GM20000 (cell line): ENCODE data around the gene PLXNB3.

Source experiments
- DNase-seq: peaks from one replicate; pipeline ENCODE4 v3.0.0; 2012; ENCODE audit warnings: low spot score
- TF ChIP-seq, protein P1 (sequence below): IDR thresholded peaks from 2 replicates; pipeline ENCODE4 v1.5.1; 2012; ENCODE audit warnings: mild to moderate bottlenecking, control low read depth; ENCODE audit errors: extremely low read depth, missing control alignments

The PLXNB3 gene

DNA sequence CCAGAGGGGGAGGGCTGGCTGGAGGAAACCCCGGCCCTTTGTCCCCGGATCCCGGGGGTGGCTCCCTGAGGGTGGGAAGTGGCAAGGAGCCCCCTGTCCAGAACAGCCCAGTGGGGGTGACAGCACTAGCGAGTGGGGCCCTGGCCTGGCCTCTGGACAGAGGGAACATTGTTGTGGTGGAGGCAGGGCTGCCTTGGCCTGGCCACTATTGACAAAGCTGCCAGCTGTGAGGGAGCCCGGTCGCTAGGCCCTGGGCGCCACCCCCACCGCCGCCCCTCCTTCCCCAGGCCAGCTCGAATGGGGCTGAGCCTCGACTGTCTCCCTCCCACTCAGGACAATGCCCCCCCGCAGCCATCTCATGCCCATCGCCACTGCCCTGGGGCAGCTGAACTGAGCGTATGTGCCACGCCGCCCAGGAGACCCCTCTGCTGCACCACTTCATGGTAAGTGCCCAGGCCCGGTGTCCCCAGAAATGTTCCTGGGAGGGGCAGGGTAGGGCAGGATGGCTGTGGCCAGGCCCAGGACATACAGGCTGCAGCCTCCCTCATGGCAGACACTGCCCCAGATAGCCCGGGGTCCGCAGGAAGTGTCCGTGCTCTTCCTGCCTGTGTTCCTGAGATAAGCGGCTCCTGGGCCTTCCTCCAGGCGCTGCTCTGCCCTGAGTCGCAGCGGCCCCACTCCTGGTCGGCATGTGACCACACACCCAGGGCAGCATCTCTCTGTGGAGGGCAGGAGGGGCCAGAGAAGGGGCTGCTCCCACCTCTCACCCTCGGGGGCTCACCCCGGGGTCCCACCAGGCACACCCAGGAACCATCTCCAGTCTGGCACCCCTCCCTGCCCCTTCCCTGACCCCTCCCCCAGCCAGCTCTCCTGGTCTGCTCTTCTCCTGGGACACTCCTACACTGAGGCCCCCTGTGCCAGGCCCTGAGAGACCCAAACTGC, 1.4 kb downstream of the PLXNB3 start:
- no peak for DNase-seq

DNA sequence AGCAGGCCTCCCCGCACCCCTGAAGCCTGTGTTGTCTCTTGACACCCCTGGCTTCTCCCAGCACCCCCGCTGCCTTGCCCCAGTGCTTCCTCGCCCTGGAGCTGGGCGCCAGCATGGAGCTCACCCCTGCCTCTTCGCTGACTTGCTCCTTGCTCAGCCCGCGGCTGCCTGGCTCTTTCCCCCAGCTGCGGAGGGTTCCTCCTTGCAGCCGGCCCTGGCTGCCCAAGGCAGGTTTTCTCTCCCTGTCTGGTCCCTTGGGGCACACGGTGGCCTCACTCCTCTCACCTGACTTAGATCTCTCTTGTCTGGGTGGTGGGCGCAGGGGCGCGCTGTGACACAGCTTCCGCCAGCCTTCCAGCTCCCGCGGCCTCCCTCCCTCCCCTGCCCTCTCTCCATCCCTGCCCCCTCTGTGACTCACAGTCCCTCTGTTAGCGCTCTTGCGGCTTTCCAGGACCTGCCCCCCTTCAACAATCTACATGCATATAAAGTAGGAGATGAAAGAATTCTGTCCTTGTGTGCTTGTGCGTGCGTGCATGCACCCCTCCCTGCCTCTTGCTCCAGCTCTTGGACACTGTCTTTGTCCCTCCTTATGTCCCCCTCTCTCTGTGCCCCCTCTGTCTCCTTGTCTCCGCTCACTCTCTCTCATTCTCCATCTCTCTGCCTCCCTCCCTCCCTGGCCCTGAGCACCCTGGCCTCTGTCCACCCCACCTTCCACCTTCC, 2.2 kb downstream of the PLXNB3 start:
- TF ChIP-seq, protein P1, sequence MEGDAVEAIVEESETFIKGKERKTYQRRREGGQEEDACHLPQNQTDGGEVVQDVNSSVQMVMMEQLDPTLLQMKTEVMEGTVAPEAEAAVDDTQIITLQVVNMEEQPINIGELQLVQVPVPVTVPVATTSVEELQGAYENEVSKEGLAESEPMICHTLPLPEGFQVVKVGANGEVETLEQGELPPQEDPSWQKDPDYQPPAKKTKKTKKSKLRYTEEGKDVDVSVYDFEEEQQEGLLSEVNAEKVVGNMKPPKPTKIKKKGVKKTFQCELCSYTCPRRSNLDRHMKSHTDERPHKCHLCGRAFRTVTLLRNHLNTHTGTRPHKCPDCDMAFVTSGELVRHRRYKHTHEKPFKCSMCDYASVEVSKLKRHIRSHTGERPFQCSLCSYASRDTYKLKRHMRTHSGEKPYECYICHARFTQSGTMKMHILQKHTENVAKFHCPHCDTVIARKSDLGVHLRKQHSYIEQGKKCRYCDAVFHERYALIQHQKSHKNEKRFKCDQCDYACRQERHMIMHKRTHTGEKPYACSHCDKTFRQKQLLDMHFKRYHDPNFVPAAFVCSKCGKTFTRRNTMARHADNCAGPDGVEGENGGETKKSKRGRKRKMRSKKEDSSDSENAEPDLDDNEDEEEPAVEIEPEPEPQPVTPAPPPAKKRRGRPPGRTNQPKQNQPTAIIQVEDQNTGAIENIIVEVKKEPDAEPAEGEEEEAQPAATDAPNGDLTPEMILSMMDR, result no peak
- DNase-seq, result no peak

More for the DNA sequence above, 1.4 kb downstream of the PLXNB3 start:
- TF ChIP-seq, protein P1, result no peak

DNA sequence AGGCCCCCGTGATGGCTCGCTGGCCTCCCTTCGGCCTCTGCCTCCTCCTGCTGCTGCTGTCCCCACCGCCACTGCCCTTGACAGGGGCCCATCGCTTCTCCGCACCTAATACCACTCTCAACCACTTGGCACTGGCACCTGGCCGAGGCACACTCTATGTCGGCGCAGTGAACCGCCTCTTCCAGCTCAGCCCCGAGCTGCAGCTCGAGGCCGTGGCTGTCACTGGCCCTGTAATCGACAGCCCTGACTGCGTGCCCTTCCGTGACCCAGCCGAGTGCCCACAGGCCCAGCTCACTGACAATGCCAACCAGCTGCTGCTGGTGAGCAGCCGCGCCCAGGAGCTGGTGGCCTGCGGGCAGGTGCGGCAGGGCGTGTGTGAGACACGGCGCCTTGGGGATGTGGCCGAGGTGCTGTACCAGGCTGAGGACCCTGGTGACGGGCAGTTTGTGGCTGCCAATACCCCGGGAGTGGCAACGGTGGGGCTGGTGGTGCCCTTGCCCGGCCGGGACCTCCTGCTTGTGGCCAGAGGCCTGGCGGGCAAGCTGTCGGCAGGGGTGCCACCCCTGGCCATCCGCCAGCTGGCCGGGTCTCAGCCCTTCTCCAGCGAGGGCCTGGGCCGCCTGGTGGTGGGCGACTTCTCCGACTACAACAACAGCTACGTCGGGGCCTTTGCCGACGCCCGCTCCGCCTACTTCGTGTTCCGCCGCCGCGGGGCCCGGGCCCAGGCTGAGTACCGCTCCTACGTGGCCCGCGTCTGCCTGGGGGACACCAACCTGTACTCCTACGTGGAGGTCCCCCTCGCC, 3.0 kb downstream of the PLXNB3 start:
- peak; percentile 6 for DNase-seq
- TF ChIP-seq, protein P1, result no peak

DNA sequence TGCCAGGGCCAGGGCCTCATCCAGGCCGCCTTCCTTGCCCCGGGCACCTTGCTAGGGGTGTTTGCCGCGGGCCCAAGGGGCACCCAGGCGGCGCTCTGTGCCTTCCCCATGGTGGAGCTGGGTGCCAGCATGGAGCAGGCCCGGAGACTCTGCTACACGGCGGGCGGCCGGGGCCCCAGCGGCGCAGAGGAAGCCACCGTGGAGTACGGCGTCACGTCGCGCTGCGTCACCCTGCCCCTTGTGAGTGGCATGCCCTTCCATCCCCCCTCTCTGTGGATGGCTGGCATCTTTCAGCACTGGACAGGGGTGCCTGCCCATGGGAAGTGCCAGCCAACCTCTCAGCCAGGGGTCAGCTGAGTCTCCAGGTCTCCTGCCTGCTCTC, 3.6 kb downstream of the PLXNB3 start:
- TF ChIP-seq, protein P1, result no peak
- DNase-seq, result peak; percentile 4

DNA sequence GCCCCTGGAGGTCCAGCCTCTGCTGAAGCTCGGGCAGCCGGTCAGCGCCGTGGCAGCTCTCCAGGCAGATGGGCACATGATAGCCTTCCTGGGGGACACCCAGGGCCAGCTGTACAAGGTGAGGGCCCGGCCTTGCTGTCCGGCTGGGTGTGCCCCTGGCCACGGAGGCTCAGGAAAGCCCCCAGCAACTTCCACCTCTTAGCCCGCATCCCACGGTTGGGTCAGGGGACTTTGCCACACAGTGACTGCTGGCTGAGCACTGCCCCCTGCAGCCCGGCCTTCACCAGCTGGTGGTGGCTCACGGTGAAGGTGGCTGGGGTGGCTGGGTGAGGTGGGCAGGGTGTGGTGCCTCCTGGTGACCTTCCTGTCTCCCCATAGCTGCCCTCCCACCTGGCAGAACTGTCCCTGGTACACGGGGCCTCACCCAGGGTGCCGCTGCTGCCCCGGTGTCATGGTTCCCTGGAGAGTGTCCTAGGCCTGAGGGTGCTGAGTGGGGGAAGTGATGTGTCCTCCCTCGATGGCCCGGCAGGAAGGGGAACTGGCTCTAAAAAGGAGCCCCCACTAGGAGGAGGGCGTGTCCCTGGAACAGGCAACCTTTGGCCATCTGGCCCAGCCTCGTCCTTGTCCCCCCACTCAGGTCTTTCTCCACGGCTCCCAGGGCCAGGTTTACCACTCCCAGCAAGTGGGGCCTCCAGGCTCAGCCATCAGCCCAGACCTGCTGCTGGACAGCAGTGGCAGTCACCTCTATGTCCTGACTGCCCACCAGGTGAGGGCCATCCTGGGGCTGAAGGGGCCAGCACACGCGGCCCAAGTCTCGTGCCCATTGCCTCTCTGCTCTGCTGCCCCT, 4.5 kb downstream of the PLXNB3 start:
- DNase-seq, result peak; percentile 25

More for the DNA sequence above, 4.5 kb downstream of the PLXNB3 start:
- TF ChIP-seq, protein P1, result no peak
